SK-N-MC (cell line): ENCODE measurements around the gene ALOX5.

Source experiments
- DNase-seq: peaks from one replicate; pipeline ENCODE4 v3.0.0-alpha.2; 2011; ENCODE audit warnings: low read depth, low spot score
- H3K27ac ChIP-seq: fragments of 200-600 bp; sonication (generic); 2 replicates; pipeline ENCODE4 v1.5.1; 2016; ENCODE audit warnings: mixed run types
- H3K36me3 ChIP-seq: fragments of 200-600 bp; sonication (generic); 2 replicates; pipeline ENCODE4 v1.6.1; 2017; ENCODE audit warnings: antibody characterized with exemption, low read length, mixed read lengths; ENCODE audit not compliant: insufficient read depth
- H3K4me3 ChIP-seq: fragments of 200-600 bp; sonication (generic); 2 replicates; pipeline ENCODE4 v1.5.1; 2016
- H3K9ac ChIP-seq: fragments of 200-600 bp; sonication (generic); 2 replicates; pipeline ENCODE4 v1.8.0; 2017; ENCODE audit warnings: mixed run types, mixed read lengths; ENCODE audit not compliant: insufficient read length
- H3K9me3 ChIP-seq: fragments of 200-600 bp; sonication (generic); 2 replicates; pipeline ENCODE4 v1.6.1; 2017; ENCODE audit warnings: low read depth, mild to moderate bottlenecking, antibody characterized with exemption, low read length, moderate library complexity, mixed read lengths
- EZH2 ChIP-seq: fragments of 200-600 bp; sonication (generic); IDR thresholded peaks from one replicate; pipeline ENCODE4 v1.6.1; 2017; ENCODE audit warnings: antibody characterized with exemption
- FOXP2 ChIP-seq: optimal IDR thresholded peaks from 2 replicates; pipeline ENCODE3; 2011; ENCODE audit warnings: mild to moderate bottlenecking, moderate library complexity; ENCODE audit not compliant: insufficient read depth; ENCODE audit errors: extremely low read length, control extremely low read depth
- POLR2AphosphoS5 ChIP-seq: IDR thresholded peaks from 2 replicates; pipeline ENCODE4 v1.6.1; 2012; ENCODE audit warnings: mild to moderate bottlenecking, low read depth, low read length, borderline replicate concordance

The ALOX5 gene

GRCh38 chr10:45372251-45372951, 1.6 kb upstream of the ALOX5 start:
- no peak for DNase-seq
- Histone ChIP-seq H3K36me3 (no peaks in the 10 kb centered on the region), H3K9me3 (no peaks in the 10 kb centered on the region), H3K9ac (no peak overlapping the region), H3K4me3 (no peak overlapping the region), H3K27ac (no peak overlapping the region)
- TF ChIP-seq POLR2AphosphoS5 (no peak), EZH2 (no peak), FOXP2 (no peak)

DNA sequence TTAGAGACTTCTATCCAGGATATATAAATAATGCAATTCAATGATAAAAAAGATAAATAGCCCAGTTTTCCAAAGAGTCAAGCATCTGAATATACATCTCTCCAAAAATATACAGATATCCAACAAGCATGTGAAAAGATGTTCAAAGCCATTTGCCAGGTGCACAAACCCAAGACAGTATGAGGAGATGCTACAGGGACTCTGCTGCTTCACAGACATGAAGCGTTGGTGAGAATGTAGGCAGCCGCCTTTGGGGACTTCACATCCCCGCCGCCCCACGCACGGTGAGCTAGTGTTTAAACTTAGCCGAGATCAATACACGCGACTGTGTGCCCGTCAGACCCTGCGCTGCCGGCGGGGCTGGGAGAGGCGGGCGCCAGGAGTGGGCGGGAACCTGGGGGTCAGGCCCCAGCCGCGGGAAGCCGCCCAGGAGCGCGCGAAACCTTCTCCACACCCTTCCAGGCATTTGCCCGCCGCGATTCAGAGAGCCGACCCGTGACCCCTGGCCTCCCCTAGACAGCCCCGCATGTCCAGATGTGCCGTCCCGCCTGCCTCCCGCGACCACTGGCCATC, 927 bp upstream of the ALOX5 start:
- TF ChIP-seq FOXP2 = no peak
- TF ChIP-seq POLR2AphosphoS5 = no peak
- Histone ChIP-seq H3K4me3 (peak overlapping the region; percentile 42; the same call in 1 of the 2 replicates), H3K36me3 (no peaks in the 10 kb centered on the region), H3K9ac (no peak overlapping the region), H3K27ac (no peak overlapping the region), H3K9me3 (no peaks in the 10 kb centered on the region)
- DNase-seq = no peak

DNA sequence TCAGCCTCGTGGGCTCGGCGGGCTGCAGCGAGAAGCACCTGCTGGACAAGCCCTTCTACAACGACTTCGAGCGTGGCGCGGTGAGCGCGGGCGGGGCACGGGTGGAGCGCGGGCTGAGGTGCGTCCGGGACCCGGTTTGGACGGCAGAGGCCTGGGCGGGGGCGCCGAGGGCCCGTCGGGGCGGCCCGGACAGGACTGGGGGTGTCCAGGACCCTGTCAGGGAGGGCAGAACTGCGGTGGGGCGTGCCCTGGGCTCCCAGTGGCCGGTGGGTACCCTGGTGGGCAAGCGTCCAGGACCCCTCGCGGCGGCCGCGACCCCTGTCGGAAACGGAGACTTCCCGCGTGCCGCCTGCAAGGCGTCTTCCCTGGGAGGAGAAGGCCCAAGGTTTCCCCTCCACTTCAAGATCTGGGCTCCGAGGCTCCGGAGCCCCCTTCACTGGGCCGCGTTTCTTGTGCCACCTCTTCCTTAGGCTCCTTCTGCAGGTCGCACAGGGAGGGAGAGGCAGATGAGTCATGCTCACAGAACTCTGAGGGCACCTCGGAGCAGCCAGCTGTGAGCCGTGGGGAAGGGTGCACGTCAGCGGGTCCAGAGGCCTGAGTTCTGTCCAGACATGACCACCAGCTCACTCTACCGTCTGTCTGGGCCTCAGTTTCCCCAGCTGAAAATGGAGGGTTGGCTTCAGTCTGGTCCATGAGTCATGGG, 485 bp downstream of the ALOX5 start:
- Histone ChIP-seq H3K9ac (no peak overlapping the region), H3K9me3 (no peaks in the 10 kb centered on the region), H3K27ac (no peak overlapping the region), H3K4me3 (no peak overlapping the region), H3K36me3 (no peaks in the 10 kb centered on the region)
- DNase-seq = no peak
- TF ChIP-seq POLR2AphosphoS5 (no peak), EZH2 (no peak), FOXP2 (no peak)

DNA sequence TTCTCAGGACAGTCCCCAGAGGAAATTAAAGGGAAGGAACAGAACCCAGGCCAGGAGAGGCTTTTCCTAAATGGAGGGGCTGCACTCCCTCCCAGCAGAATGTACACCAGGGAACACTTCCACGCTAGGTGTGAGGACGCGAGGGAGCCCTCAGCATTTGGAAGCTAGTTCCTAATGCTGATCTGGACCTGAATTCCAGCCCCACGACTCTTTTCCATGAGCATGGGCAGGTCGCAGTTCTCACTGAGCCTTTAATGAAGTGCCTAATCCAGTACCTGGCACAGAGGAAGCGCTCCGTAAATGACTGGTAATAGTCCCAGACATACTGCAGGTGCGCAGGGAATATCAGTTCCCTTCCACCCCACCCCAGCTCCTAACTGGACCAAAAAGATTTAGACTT, 1.1 kb downstream of the ALOX5 start:
- H3K9me3 ChIP-seq = no peaks in the 10 kb centered on the region
- no peaks in the 10 kb centered on the region for H3K36me3 ChIP-seq
- H3K9ac ChIP-seq = no peak overlapping the region
- H3K27ac ChIP-seq = no peak overlapping the region
- TF ChIP-seq EZH2 = no peak
- TF ChIP-seq POLR2AphosphoS5 = no peak
- no peak for TF ChIP-seq FOXP2
- no peak for DNase-seq
- no peak overlapping the region for H3K4me3 ChIP-seq

GRCh38 chr10:45375716-45376231, 1.8 kb downstream of the ALOX5 start:
- H3K36me3 ChIP-seq = no peaks in the 10 kb centered on the region
- no peak for DNase-seq

DNA sequence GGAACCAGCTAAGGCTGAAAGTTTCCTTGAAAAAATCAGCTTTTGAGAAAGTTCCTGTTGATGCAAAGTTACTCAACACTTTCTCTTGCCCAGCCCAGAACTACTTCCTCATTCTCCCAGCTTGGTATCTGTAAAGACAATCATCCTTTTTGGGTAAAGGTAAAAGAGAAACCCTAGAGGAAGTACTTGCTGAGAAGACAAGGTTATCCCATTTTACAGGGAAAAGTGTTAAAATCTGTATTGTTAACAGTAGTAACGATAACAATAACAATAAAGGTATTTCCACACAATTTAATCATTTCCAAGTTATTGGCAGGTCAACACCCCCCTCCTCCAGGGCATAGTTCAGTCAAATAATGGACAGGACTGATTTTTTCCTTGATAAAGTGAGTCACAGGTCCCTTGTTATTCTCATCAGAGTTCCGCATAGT, 2.4 kb downstream of the ALOX5 start:
- TF ChIP-seq FOXP2 (no peak), POLR2AphosphoS5 (no peak), EZH2 (no peak)
- DNase-seq = no peak
- Histone ChIP-seq H3K4me3 (no peak overlapping the region), H3K9ac (no peak overlapping the region), H3K36me3 (no peaks in the 10 kb centered on the region), H3K27ac (no peak overlapping the region), H3K9me3 (no peaks in the 10 kb centered on the region)

More at GRCh38 chr10:45375716-45376231, 1.8 kb downstream of the ALOX5 start:
- TF ChIP-seq POLR2AphosphoS5 (no peak), FOXP2 (no peak), EZH2 (no peak)
- H3K4me3 ChIP-seq = no peak overlapping the region
- H3K9ac ChIP-seq = no peak overlapping the region
- no peak overlapping the region for H3K27ac ChIP-seq
- no peaks in the 10 kb centered on the region for H3K9me3 ChIP-seq

DNA sequence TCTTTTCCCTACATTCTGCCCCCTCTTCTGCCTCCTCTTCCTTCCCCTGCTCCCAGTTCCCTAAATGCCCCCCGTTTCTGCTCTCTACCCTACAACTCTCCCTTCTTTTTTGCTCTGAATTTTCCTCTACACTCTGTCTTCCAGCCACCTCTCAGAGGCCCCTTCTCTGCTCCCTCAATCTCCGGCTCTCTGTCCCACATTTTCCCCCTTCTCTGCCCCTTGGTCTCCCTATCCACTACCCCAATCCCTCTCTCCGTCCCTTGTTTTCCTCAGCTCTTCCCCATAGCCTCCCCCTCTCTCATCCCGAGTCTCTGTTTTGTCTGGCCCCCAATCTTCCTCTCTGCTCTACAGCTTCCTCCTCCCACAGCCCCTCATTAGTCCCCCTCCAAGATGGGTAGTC, 3.3 kb downstream of the ALOX5 start:
- no peak overlapping the region for H3K4me3 ChIP-seq
- no peak for DNase-seq
- H3K9me3 ChIP-seq = no peaks in the 10 kb centered on the region
- H3K9ac ChIP-seq = no peak overlapping the region
- H3K36me3 ChIP-seq = no peaks in the 10 kb centered on the region
- H3K27ac ChIP-seq = no peak overlapping the region
- no peak for TF ChIP-seq FOXP2
- TF ChIP-seq POLR2AphosphoS5 = no peak
- no peak for TF ChIP-seq EZH2

GRCh38 chr10:45377858-45378257, 3.8 kb downstream of the ALOX5 start:
- TF ChIP-seq EZH2 = no peak
- TF ChIP-seq POLR2AphosphoS5 = no peak
- TF ChIP-seq FOXP2 = no peak
- Histone ChIP-seq H3K36me3 (no peaks in the 10 kb centered on the region), H3K9me3 (no peaks in the 10 kb centered on the region), H3K27ac (no peak overlapping the region), H3K9ac (no peak overlapping the region), H3K4me3 (no peak overlapping the region)
- DNase-seq = no peak
